ENCODE measurements around the gene EMSY.

Gene EMSY

GRCh38 chr11:76596652-76597051 lies 151.8 kb downstream of the EMSY start:
- DNase-seq (ENCODE audit: low read depth in 2 of 2), result no peak

- no peak for DNase-seq (ENCODE audit: low read depth in 2 of 2)
These were observed 153.0 kb downstream of the EMSY start for GRCh38 chr11:76597533-76598425.

- no peak for DNase-seq (ENCODE audit: low read depth in 2 of 2)
These were observed 153.6 kb downstream of the EMSY start for GRCh38 chr11:76598426-76598839.

- no peak for DNase-seq (ENCODE audit: low read depth in 2 of 2)
These were observed 154.5 kb downstream of the EMSY start for GRCh38 chr11:76599041-76600013.

DNA sequence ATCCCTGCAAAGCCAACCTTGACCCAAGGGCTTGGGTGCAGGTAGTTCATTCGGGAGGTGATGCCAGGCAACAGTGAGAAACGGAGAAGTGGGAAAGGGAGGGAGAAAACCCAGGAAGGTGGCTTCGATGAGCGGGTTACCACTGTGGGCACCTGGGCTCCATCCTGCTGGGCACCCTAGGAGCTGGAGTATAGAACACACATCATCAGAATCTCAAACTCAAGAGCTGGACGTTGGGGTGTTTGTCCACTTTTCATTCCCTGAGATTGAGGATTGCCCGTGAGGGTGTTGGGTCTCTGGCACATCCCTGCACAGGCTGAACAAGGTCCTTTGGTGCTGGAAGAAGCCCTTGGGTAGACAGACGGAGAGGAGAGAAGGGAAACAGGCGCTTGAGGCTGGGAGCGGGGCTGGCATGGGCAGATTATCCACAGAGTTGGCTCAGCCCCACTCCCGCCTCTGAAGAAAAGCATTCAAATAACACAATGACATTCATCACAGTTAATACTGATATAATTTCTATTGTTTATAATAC lies 155.4 kb downstream of the EMSY start:
- DNase-seq (ENCODE audit: low read depth in 2 of 2), result no peak

- no peak for DNase-seq (ENCODE audit: low read depth in 2 of 2)
These were observed 156.5 kb downstream of the EMSY start for GRCh38 chr11:76601272-76601671.

GRCh38 chr11:76601724-76602123 lies 156.9 kb downstream of the EMSY start:
- DNase-seq (ENCODE audit: low read depth in 2 of 2), result no peak

DNA sequence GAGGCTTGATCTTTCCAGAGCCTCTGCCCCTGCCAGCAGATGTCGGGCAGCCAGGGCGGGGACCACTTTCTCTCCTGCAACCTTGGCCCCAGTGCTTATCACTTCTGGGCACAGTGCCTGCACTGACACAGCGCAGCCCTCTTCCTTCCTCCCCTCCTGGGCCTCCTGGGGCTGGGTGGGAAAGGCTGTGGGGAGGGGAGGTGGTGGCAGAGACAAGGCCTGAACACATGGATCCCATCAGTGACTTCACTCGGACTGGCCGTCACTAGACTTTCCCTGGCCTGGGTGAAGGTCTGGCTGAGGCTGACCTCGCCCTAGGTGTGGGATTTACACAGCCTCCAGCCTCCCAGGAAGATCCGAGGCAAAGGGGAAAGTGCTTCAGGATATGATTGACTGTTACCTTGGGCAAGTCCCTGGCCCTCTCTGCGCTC lies 157.6 kb downstream of the EMSY start:
- DNase-seq (ENCODE audit: low read depth in 2 of 2), result no peak
